BE2C (cell line): ENCODE measurements around the gene ZNF329.

Experiments used
- DNase-seq: peaks from one replicate; pipeline ENCODE4 v3.0.0-alpha.2; 2020
- H3K27me3 ChIP-seq: fragments of 250-450 bp; sonication (Bioruptor Pico); 2 replicates; pipeline ENCODE4 v1.5.1; 2020; ENCODE audit warnings: mild to moderate bottlenecking
- H3K36me3 ChIP-seq: fragments of 250-450 bp; sonication (Bioruptor Pico); 2 replicates; pipeline ENCODE4 v1.5.1; 2020; ENCODE audit warnings: mild to moderate bottlenecking
- H3K4me1 ChIP-seq: fragments of 250-450 bp; sonication (Bioruptor Pico); 2 replicates; pipeline ENCODE4 v1.5.1; 2020
- H3K4me3 ChIP-seq: 2 replicates; pipeline ENCODE4 v1.5.1; 2011; ENCODE audit warnings: low read depth, low read length
- H3K9me3 ChIP-seq: fragments of 250-450 bp; sonication (Bioruptor Pico); 2 replicates; pipeline ENCODE4 v1.5.1; 2020
- CTCF ChIP-seq: IDR thresholded peaks from 2 replicates; pipeline ENCODE4 v1.5.1; 2012; ENCODE audit warnings: mild to moderate bottlenecking, low read depth, low read length

ZNF329 gene

GRCh38 chr19:58085348-58085875 lies 65.2 kb downstream of the ZNF329 start:
- TF ChIP-seq CTCF = no peak
- peaks cover 4% of the 10 kb centered on the region for H3K9me3 ChIP-seq
- no peak for DNase-seq
- H3K36me3 ChIP-seq = no peaks in the 10 kb centered on the region
- no peaks in the 10 kb centered on the region for H3K4me1 ChIP-seq
- H3K27me3 ChIP-seq = no peaks in the 10 kb centered on the region
- H3K4me3 ChIP-seq = no peak overlapping the region

- Histone ChIP-seq H3K4me3 (no peak overlapping the region), H3K4me1 (no peaks in the 10 kb centered on the region), H3K9me3 (peaks cover 2% of the 10 kb centered on the region), H3K36me3 (no peaks in the 10 kb centered on the region), H3K27me3 (no peaks in the 10 kb centered on the region)
- no peak for TF ChIP-seq CTCF
- no peak for DNase-seq
Observed at GRCh38 chr19:58084596-58085347, 65.8 kb downstream of the ZNF329 start.

GRCh38 chr19:58083021-58083420 lies 67.6 kb downstream of the ZNF329 start:
- Histone ChIP-seq H3K27me3 (no peaks in the 10 kb centered on the region), H3K4me3 (no peak overlapping the region), H3K36me3 (no peaks in the 10 kb centered on the region), H3K9me3 (no peaks in the 10 kb centered on the region; the same call in none of the 2 replicates), H3K4me1 (no peaks in the 10 kb centered on the region)
- TF ChIP-seq CTCF = no peak
- no peak for DNase-seq

GRCh38 chr19:58079792-58080191 lies 70.8 kb downstream of the ZNF329 start:
- no peak for TF ChIP-seq CTCF
- H3K27me3 ChIP-seq = no peaks in the 10 kb centered on the region
- H3K36me3 ChIP-seq = no peaks in the 10 kb centered on the region
- H3K4me1 ChIP-seq = no peaks in the 10 kb centered on the region
- H3K9me3 ChIP-seq = no peaks in the 10 kb centered on the region; the same call in none of the 2 replicates
- no peak for DNase-seq
- no peak overlapping the region for H3K4me3 ChIP-seq
